WI38 (cell line): ENCODE measurements around the gene DDX31.

Experiments used
- H3K4me3 ChIP-seq: 2 replicates; pipeline ENCODE4 v1.5.1; 2011; ENCODE audit warnings: low read depth, mild to moderate bottlenecking, control low read depth, low read length
- TF ChIP-seq, protein P1 (sequence below): IDR thresholded peaks from 2 replicates; pipeline ENCODE4 v1.5.1; 2012; ENCODE audit warnings: low read depth, mild to moderate bottlenecking, control low read depth, low read length

Gene DDX31

DNA sequence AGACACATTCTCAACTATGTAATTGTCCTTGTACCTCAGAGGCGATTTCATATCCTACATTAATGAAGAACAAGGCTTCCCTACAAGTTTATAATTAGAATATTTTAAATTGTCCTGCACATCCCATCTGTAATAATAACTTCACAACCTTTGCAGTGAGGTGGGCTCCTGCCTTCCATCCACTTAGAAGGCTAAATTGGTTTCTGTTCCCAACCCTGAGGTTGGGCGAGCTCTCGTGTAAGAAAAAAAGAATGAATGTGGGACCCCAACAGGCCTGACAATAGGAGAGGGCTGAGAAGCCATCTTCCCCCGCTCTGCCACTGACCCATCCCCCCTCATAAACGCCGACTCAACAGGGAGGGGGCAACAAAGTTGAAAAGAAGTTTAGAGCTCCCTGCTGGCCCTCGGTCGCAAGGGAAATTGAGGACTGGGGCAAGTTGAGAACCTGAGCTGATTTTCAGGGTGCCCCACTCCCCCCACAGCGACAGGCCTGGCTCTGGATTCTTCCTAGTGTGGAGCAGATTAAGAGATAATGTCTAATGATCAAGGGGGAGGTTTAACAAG, 78.0 kb downstream of the DDX31 start:
- H3K4me3 ChIP-seq, result no peak overlapping the region
- TF ChIP-seq, protein P1, sequence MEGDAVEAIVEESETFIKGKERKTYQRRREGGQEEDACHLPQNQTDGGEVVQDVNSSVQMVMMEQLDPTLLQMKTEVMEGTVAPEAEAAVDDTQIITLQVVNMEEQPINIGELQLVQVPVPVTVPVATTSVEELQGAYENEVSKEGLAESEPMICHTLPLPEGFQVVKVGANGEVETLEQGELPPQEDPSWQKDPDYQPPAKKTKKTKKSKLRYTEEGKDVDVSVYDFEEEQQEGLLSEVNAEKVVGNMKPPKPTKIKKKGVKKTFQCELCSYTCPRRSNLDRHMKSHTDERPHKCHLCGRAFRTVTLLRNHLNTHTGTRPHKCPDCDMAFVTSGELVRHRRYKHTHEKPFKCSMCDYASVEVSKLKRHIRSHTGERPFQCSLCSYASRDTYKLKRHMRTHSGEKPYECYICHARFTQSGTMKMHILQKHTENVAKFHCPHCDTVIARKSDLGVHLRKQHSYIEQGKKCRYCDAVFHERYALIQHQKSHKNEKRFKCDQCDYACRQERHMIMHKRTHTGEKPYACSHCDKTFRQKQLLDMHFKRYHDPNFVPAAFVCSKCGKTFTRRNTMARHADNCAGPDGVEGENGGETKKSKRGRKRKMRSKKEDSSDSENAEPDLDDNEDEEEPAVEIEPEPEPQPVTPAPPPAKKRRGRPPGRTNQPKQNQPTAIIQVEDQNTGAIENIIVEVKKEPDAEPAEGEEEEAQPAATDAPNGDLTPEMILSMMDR, result no peak

DNA sequence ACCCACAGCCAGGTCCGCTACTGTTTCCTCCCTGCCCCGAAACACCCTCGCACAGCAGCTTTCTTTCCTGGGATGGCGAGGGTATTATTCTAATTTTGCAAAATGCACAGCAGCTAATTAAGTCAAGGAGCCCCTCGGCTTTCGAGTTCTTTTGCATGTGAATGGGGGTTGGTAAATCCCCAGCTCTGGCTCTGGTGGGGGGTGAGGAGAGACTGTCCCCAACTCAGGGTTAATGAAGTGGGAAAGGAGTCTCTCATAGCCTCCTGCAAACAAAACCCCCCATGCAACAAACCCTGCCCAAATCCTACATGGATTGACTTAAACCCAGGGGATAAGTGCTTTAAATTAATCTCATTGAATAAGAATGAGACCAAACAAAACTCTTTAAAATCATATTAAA, 78.5 kb downstream of the DDX31 start:
- TF ChIP-seq, protein P1, result no peak

DNA sequence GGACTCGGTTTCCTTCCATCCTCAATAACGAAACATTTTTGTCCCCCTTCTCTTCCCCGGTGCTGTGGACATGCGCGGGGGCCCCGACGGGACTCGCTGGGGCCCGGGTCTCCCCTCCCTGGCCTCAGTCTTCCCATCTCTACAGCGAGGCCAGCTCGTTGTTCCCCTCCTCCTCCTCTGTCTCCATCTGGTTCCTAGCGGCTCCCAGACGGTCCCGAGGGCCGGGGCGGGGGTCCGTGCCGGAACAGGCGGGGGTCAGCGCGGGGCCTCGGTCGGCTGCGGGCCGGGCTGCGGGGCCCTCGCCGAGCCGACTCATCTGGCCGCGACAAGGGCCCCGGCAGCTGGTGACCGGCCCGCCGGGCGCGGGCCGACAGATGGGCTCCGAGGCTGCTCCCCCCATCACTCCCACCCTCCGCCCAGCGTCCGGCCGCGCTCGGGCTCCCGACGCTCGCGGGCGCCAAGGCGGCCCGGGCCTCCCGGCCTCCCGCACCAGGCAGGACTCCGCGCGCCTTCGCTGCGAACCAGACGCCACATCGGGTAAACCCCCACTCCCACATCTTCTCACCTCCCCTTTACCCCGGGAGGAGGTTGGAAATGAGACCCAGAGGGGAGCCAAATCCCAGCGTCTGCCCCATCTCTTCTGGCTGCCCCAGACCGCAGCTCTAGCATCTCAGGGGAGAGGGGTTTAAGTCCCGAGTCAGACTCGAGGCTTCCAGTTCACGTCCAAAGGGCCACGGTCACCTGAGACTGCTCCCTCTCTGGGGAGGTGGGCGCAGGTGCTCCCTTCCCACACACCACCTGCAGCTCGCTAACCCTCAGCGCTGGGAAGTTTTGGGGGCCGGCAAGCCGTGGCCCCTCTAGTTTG, 79.2 kb downstream of the DDX31 start:
- TF ChIP-seq, protein P1, result no peak
- no peak overlapping the region for H3K4me3 ChIP-seq

More for the DNA sequence above, 78.5 kb downstream of the DDX31 start:
- no peak overlapping the region for H3K4me3 ChIP-seq

DNA sequence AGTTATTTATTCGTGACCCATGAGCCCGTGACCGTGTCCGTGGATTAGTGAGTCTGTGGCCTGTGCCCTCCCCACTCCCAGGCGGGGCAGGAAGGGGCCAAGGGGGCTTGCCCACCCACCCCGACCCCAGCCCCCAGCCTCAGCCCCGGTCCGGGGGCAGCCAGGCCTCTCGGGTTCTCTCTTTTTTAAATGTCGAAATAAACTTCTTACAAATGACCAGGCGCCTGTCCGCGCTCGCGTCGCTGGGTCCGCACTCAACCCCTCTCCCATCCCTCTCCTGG, 79.8 kb downstream of the DDX31 start:
- TF ChIP-seq, protein P1, result no peak
- no peak overlapping the region for H3K4me3 ChIP-seq

DNA sequence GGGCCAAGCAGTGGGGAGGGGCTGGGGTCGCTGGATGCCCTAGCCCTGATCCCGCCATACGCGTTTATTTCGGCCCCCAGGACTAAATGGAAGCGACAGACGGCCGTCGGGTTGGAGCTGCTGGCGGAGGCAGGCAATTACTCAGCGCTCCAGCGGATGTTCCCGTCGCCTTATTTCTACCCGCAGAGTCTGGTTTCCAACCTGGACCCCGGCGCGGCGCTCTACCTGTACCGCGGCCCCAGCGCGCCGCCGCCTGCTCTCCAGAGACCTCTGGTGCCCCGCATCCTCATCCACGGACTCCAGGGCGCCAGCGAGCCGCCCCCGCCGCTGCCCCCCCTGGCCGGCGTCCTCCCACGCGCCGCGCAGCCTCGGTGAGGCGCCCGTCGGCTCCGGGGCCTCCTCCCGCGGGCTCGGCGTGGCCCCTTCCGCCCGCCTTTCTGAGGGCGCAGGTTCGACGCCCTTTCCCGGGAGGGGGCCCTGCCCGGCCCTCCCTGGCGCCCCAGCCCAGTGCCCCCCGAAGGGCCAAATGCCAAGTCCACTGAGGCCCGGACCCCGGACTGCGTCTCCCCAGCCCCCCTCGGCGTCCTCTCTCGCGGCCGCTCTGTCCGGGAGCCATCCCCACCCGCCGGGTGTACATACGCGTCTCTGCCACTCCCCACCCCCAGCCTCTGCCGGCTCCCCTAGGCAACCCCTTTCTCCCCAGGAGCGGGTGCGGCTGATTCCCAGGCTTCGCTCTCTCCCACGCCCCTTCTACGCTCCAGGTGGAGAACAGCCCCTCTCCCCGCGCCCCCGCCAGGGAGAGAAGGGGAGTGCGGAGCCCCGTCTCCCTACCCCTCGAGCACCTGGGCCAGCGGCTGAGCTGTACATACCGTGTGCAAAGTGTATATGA, 80.4 kb downstream of the DDX31 start:
- no peak overlapping the region for H3K4me3 ChIP-seq
- TF ChIP-seq, protein P1, result no peak

DNA sequence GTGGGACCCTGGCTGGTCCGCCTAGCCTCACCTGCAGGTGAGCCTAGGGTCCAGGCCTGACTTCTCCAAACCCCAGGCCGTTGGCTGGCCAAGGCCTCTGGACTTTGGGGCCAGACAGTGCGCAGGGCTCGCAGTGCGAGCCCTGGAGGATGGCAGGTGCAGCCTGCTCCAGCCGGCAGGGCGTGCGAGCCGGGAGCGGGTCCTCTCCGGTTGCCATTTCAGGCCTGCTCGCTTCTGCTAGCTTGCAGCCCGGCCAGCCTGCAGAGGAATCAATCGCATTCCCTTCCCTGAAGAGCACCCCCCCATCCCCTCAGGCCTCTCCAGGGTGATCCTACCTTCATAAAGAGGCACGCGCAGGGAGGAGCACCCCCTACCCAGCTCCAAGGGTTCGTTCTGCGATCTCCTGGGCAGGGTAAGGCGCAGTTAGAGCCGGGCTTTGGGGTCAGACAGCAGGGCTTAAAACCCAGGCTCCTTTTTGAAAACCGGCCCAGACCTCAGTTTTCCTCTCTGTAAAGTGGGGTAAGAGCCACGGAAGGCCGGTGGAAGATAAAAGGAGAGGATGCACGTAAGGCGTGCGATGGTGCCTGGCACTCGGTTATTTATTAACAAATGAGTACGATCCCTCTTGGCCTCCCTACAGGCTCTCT, 81.2 kb downstream of the DDX31 start:
- H3K4me3 ChIP-seq, result no peak overlapping the region
- TF ChIP-seq, protein P1, result no peak
